Coronary artery (tissue), 2 donors: ENCODE measurements around the gene KLF9.

Source experiments
- DNase-seq: peaks from one replicate; pipeline ENCODE4 v3.0.0-alpha.2; 2017; ENCODE audit warnings: low spot score
- H3K27ac ChIP-seq, 2 donors: fragments of 200-600 bp; sonication (generic); one replicate each; pipeline ENCODE4 v1.5.1; 2016 to 2019
- H3K4me3 ChIP-seq: fragments of 200-600 bp; sonication (generic); 2 replicates; pipeline ENCODE4 v1.5.1; 2016; ENCODE audit warnings: mild to moderate bottlenecking, moderate library complexity
- TF ChIP-seq, protein P1 (sequence below): fragments of 200-600 bp; sonication (generic); IDR thresholded peaks from one replicate; pipeline ENCODE4 v1.5.1; 2019; ENCODE audit warnings: antibody characterized with exemption

The KLF9 gene

GRCh38 chr9:70451765-70452164, 37.3 kb upstream of the KLF9 start:
- DNase-seq: no peak
- H3K27ac ChIP-seq: no peak overlapping the region
- no peak overlapping the region for H3K4me3 ChIP-seq
- TF ChIP-seq, protein P1, sequence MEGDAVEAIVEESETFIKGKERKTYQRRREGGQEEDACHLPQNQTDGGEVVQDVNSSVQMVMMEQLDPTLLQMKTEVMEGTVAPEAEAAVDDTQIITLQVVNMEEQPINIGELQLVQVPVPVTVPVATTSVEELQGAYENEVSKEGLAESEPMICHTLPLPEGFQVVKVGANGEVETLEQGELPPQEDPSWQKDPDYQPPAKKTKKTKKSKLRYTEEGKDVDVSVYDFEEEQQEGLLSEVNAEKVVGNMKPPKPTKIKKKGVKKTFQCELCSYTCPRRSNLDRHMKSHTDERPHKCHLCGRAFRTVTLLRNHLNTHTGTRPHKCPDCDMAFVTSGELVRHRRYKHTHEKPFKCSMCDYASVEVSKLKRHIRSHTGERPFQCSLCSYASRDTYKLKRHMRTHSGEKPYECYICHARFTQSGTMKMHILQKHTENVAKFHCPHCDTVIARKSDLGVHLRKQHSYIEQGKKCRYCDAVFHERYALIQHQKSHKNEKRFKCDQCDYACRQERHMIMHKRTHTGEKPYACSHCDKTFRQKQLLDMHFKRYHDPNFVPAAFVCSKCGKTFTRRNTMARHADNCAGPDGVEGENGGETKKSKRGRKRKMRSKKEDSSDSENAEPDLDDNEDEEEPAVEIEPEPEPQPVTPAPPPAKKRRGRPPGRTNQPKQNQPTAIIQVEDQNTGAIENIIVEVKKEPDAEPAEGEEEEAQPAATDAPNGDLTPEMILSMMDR: no peak

GRCh38 chr9:70450738-70451137, 36.3 kb upstream of the KLF9 start:
- Histone ChIP-seq H3K27ac (no peak overlapping the region), H3K4me3 (no peak overlapping the region)
- no peak for DNase-seq
- TF ChIP-seq, protein P1: no peak

- no peak overlapping the region for H3K27ac ChIP-seq
- TF ChIP-seq, protein P1: no peak
- no peak for DNase-seq
Observed at GRCh38 chr9:70449461-70449860, 35.0 kb upstream of the KLF9 start.

DNA sequence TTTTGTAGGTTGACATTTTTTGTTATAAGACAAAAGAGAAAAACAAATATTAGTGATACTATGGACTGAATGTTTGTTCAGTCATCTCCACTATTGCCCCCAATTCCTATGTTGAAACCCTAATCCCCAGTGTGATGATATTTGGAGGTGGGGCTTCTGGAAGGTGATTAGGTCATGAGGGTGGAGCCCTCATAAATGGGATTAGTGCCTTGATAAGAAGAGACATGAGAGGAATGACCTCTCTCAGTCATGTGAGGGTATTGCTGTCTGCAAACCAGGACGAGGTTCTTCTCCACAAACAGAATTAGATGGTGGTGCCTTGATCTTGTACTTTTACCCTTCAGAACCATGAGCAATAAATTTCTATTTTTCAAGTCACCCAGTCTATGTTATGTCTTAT, 34.5 kb upstream of the KLF9 start:
- Histone ChIP-seq H3K4me3 (no peak overlapping the region), H3K27ac (no peak overlapping the region)
- DNase-seq: no peak
- TF ChIP-seq, protein P1: no peak

More at GRCh38 chr9:70449461-70449860, 35.0 kb upstream of the KLF9 start:
- no peak overlapping the region for H3K4me3 ChIP-seq

- TF ChIP-seq, protein P1: no peak
- no peak for DNase-seq
- Histone ChIP-seq H3K27ac (no peak overlapping the region), H3K4me3 (no peak overlapping the region)
Observed at GRCh38 chr9:70444904-70445303, 30.4 kb upstream of the KLF9 start.

DNA sequence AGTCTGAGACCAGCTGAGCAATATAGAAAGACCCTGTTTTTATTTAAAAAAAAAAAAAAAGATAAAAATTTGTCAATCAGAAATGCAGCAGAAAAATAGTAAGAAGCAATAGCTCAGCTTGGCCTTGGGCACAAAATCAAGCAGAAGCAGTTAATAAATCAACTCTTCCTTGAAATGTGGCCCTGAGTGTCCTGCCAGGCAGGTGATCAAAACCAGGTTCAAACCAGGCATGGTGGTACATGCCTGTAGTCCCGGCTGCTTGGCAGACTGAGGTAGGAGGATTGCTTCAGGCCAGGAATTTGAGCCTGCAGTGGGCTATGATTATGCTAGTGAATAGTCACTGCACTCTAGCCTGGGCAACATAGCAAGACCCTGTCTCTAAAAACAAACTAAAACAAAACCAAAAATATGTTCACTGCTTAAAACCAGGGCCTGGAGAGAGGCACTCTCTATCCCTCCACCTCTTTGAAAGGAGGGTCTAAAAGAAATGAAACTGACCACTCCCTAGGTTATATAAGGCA, 27.9 kb upstream of the KLF9 start:
- TF ChIP-seq, protein P1: no peak
- no peak overlapping the region for H3K27ac ChIP-seq
- no peak overlapping the region for H3K4me3 ChIP-seq
- no peak for DNase-seq

- TF ChIP-seq, protein P1: no peak
- Histone ChIP-seq H3K4me3 (no peak overlapping the region), H3K27ac (no peak overlapping the region)
- DNase-seq: no peak
Observed at GRCh38 chr9:70441622-70442021, 27.2 kb upstream of the KLF9 start.
